Right ventricle myocardium inferior (tissue), 1 donor: ENCODE measurements around the gene EPM2A. TPM values are rescaled to one million over a fixed set of nuclear protein-coding genes. Genes with fewer than 3 reads are reported as not detected.

Source experiments
- ATAC-seq: fragments of 200-7000 bp; cut with Tn5 transposase; one replicate; pipeline ENCODE4 v1.9.1; 2020; ENCODE audit warnings: mild to moderate bottlenecking, moderate library complexity
- DNase-seq: peaks from one replicate; pipeline ENCODE4 v3.0.0; 2021; ENCODE audit errors: missing footprints
- intact Hi-C: fragments of 100-400 bp; cut with DNase I; formaldehyde crosslinking; loops from one replicate; pipeline ENCODE4 v1.11.0; 2022
- total RNA-seq: library from RNA; stranded (reverse); fragmentation: NEBNext Ultra II Directional; extraction: Animal tissue kit (Norgen Biotek cat#: 25700); gene quantifications from one replicate; pipeline ENCODE4 v1.2.1, GENCODE V29; 2021
- donor health status: DM: no; HTN: yes; CAD: no; lungs with severe emphysema.

The EPM2A gene
- total RNA-seq, 1 donor from 2014 or later, result 47.3 TPM

DNA sequence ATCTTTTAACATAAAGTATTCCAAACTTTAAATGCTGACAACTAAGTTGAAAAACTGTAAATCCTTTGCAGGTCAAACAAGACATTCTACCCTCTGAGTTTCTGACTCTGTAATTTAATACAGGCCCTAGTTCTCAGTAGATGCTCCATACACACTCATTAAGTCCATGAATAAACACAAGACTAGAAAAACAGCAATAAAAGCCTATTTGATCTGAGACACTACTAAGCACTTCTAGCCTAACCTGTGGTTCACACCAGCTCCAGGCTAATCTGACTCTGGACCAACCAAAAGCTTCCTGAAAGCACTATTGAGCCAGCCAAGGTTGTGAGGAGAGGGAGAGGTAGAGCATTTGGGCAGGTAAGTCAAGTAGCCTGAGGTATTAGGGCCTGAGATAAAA lies 103.9 kb downstream of the EPM2A start:
- ATAC-seq (no peak), DNase-seq (no peak)
- intact Hi-C loops, result loop anchor here (5.0 to 10.0 kb wide), 3 partner anchors 259 to 1047 kb away; no protein-coding TSS in a partner anchor

DNA sequence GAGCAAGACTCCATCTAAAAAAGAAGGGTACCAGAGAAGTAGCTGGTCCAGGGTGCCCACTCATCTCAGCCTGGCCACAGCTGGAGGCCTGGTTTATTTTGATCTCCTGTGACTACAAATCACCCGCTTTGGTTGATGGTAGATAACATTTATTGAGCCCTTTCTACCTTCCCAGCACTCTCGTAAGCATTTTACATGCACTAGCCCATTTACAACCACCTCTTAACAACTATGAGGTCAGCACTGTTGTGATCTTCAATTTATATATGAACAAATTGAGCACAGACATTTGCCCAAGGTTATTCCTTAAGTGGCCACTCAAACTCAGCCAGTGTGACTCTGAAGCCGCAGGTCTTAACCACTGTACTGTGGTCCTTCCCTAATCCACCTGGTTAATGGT lies 104.7 kb downstream of the EPM2A start:
- DNase-seq, result no peak
- ATAC-seq, result no peak
- intact Hi-C loops, result loop anchor here (5.0 to 10.0 kb wide), 3 partner anchors 258 to 1046 kb away; no protein-coding TSS in a partner anchor

DNA sequence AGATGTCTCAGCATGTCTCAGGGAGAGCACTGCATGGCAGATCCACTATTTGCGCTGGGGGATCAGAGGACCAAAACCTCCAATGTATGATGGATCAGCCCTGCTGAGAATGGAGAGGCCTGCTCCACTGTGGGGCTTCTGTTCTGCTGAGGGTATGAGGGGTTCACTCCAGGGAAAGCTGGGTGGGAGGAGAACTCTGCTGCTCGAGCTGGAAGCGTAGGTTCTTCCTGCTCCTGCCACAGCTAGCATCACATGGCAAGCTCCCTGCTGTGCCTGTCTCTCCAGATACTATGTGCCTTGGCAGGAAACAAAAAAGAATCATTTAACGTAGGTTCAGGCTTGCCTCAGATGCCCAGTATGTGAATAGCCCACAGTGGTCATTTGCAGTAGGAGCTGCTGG lies 105.8 kb downstream of the EPM2A start:
- ATAC-seq (no peak), DNase-seq (no peak)
- intact Hi-C loops, result no loop called here

DNA sequence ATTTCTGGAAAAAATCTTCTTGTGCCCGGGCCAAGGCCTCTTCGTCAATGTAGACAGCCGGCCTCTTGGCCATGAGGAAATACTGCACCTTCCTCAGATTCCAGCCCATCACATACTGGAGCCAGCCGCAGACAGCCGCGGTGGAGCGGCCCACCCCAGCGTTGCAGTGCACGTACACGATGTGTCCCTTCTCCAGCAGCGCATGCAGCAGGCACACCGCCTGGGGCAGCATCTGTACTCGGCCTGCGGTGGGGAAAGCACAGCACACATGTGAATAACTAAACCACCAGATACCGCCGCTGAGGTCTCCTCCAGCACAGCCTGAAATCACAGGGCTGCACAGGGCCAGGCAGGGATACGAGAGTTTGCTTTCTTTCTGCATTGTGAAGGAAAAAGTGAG lies 107.9 kb downstream of the EPM2A start:
- DNase-seq (no peak), ATAC-seq (no peak)
- intact Hi-C loops, result no loop called here

DNA sequence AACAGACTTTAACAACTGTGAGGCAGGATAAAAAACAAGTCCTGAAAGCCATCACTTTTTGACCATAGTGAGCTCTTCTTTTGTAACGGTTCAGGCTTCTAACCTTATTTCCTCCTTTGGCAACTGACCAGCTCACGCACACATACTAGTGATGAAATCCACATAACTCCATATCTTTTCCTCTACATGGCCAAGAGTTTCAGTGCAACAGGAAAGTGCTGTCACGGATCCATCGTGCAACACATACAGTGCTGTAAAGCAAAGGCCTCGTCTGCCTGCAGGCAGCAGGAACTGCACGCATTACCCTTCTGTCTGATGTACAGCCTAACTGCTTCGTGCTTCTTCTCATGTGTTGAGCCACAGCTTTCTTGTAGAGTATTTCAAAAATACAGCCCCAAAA lies 108.5 kb downstream of the EPM2A start:
- DNase-seq (no peak), ATAC-seq (peak; percentile 77)
- intact Hi-C loops, result no loop called here

DNA sequence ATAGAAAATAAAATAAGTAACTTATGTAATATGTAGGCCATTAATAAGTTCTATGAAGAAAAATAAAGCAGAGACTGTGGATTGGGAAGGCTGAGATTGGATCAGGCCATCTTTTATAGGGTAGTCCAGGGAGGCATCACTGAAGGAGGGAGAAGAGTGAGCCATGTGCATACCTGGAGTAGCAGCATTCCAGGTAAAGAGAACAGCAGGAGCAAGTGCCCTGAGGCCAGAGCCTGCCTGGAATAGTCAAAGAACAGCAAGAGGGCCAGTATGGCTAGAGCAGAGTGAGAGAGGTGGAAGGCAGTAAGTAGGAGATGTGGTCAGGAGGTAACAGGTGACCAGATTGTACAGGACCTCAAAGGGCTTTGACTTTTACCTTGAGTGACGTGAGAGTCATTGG lies 112.1 kb downstream of the EPM2A start:
- DNase-seq, result no peak
- intact Hi-C loops, result no loop called here

DNA sequence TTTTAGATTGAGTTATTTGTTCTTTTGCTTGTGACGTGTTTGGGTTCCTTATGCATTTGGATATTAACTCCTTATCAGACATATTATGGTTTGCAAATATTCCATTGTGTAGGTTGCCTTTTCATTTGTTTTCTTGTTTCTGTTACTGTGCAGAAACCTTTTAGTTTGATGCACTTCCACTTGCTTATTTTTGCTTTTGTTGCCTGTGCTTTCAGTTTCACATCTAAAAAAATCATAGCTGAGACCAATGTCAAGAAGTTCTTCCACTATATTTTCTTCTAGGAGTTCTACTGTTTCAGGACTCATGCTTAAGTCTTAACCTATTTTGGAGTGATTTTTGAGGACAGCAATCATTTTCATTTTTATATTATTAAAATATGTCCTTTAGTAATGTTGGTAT lies 113.5 kb downstream of the EPM2A start:
- intact Hi-C loops, result no loop called here
- ATAC-seq, result no peak

More for the DNA sequence above, 112.1 kb downstream of the EPM2A start:
- ATAC-seq, result no peak

DNA sequence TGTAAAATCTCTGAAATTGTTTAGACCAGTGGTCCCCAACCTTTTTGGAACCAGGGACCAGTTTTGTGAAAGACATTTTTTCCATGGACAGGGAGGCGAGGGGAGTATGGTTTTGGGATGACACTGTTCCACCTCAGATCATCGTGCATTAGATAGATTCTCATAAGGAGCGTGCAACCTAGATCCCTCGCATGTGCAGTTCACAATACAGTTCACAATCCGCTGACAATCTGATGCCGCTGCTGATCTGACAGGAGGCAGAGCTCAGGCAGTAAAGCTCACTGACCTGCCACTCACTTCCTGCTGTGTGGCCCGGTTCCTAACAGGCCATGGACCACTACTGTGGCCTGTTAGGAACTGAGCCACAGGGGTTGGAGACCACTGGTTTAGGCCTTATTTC lies 115.2 kb downstream of the EPM2A start:
- ATAC-seq (no peak), DNase-seq (no peak)
- intact Hi-C loops, result no loop called here

More for the DNA sequence above, 113.5 kb downstream of the EPM2A start:
- no peak for DNase-seq

DNA sequence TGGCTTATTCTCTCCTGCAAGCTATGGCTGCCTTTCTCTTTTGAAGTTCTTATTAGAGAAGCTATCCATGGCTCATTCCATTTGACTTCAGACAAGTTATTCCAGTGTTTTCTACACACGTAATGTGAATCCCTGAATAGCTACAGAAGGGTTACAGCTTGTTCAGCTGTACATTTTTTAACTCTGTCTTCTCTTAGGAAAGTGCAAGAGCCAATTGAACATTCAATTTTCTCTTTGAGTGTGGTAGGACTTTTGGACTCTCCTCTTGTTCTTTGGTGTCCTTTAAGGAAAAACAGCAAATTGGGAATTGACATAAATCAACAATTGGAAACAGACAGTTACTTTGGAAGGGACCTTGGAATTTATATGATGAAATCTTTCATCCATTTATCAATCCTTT lies 125.8 kb downstream of the EPM2A start:
- intact Hi-C loops, result no loop called here
- DNase-seq, result no peak
- ATAC-seq, result no peak

DNA sequence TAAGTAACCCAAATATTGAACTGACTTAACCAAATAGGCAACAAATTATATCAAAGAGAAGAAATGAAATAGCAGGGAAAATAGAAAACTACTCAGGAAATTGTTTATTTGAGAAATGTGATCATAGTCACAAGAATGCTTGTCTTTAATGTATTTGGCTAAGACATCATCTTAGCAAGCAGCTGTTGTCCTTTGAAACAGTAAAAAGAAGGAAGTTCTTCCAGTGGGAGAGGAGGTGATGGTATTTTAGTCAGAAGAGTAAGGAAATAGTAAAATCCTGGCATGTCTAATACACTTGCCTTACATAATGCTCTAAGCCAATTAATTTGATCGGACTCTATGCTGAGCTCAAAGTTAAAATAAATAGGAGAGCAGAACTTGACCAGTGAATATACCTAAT lies 126.5 kb downstream of the EPM2A start:
- intact Hi-C loops, result no loop called here
- DNase-seq (no peak), ATAC-seq (no peak)

DNA sequence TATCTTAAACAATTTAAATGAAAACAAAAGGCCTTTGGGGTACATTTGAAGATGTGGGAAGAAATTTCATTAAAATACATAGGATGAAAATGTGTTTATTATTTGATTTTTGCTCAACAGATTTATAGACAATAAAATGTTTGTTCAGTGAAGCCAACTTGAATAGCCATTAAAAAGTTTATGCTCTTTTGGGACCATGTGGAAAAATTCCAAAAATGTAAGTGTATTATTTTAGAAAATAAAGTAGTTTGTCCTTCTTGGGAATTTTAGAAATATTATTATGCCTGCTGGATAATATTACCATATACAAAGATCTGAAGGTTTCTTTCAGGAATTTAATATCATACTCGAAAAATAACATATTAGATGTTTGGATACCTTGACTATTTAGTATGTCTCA lies 131.3 kb downstream of the EPM2A start:
- no peak for DNase-seq
- intact Hi-C loops, result no loop called here
- no peak for ATAC-seq

DNA sequence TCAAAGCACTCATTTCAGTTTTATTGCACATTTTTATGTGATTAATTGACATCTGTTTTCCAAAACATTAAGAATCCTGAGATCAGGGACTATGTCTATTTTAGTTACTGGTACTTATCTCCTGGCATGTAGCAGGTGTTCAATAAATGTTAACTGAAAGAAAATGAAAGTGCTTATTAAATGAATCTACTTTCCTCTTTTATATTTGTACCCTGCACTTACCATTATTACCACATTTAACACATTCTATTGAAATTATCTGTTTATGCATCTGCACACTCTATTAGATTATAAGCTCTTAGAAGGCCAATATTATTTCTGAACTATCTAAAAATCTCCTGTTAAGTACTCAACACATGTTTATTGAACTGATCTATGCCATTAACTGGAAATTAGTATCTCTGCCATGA lies 131.9 kb downstream of the EPM2A start:
- ATAC-seq, result no peak
- intact Hi-C loops, result no loop called here
- no peak for DNase-seq

DNA sequence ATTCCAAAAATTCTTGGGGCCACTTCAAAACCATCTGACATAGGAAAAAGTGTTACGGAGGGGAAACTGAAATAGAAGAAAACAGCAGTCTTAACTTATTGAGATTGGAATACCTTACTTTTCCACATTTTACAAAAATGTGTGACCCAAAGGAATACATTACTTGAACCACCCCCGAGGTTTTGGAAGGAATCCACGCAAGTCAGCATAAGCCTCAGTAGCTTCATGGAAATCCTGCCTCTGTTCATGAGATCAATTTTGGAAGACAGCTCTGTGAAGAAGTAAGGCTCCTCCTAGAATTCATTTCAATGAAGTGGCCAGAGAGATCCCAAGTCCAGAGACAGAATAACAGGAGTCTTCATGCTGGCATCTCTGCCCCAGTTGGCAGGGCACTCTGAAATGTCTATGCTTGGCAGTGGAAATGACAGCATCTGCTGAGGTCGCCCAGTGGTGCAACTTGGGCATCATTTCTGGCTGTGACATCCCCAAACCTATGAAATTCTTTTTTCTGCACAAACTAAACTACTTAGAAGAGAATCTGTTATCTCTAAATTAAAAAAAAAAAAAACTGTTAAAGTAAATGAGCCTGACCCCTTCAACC lies 132.5 kb downstream of the EPM2A start:
- intact Hi-C loops, result no loop called here
- ATAC-seq (no peak), DNase-seq (no peak)

DNA sequence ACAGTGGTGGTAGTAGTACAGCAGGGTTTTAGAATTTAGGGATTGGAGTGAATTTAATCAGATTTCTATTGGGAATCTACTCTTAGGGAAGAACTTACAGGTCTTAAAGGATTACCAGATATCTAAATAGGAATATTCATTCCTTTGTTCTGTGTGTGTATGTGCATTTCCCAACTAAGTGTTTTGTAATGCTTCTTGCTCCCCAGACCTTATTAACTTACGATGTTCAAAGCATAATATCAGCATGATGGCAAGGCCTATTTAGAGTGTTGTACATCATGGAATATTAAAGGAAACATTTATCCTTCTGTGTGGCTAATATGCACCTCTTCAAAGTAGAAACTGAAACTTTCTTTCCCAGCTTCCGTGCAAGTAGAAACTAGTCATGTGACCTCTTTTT lies 133.9 kb downstream of the EPM2A start:
- ATAC-seq (no peak), DNase-seq (no peak)
- intact Hi-C loops, result no loop called here

DNA sequence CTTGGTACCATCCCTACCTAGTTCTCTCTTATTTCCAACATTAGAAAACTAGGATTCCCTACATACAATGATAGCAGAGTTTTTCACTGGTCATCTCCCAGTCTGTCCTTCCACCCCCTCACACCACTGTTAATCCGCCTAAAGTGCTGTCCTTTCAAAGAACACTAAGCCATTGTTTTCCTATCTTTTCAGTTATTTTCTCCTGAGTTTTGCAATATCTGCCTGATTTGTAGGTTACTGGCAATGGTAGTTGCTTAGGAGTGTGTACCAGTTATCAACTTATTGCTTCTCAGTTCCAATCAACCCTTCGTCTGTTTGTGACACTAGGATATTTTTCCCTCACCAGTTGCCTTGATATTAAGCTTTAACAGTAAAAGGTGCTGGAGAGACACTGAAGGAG lies 135.0 kb downstream of the EPM2A start:
- DNase-seq, result no peak
- intact Hi-C loops, result no loop called here
- no peak for ATAC-seq

DNA sequence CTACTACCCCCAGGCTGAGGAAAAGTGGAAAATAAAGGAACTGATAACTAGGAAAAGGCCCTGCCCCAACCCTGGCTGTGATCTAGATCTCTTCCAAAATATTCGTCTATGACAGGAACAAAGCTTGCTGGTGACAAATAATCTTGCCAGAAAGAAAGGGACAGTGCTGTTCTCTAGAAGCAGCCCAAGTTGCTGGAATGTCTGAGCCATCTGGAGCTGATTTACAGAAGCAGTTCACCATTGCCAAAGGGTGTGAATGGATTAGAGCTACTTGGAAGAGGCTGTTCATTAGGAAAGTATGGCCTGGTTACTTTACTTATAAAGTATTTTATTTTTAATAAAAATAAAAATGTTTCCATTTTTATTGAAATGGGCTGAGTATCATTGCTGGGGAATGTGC lies 146.3 kb downstream of the EPM2A start:
- DNase-seq (no peak), ATAC-seq (no peak)
- intact Hi-C loops, result no loop called here

DNA sequence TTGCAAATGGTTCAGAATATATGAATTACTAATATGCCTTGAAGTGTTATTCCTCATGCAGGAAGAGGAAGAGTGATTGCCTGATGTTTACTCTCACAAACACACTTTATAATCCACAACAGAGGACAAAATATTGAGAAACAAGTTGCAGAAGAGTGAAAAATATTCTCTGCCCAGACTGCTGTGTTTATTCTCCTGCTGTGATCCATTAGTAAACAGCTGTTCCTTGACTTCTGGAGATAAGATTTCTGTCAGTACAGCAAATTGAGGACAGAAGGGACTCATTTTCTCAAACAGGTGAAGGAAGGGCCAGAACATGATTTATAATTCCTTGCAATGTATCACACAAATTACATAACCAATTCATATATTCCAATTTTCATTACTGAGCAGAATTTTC lies 148.0 kb downstream of the EPM2A start:
- DNase-seq, result no peak
- ATAC-seq, result no peak
- intact Hi-C loops, result no loop called here

DNA sequence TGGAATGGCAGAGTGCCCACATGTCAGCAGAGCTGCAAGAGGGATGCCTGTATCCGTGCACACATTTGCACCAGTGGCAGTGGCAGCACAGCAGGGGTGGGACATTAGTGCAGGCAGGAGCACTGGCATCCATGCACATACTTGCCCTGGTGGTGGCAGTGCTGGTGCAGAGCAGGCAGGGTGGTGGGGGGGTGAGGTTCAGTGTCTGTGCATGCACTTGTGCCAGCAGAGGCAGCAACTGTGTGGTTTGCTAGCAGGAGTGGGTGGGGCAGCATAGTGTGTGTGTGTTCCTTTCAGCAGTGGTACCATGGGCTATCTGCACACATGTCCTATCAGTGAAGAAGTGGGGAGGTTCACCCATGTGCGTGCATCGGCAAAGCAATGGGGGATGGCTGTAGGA lies 151.6 kb downstream of the EPM2A start:
- no peak for DNase-seq
- ATAC-seq, result no peak
- intact Hi-C loops, result no loop called here
